SK-N-SH treated with all-trans-retinoic acid at 6 μM for 48 hours (cell line): ENCODE results near the gene HAP1.
A peak's percentile ranks its signal among the peaks of the same experiment; 100 is the strongest.

ENCODE experiments used
- ATAC-seq: fragments of 200-7000 bp; cut with Tn5 transposase; 3 replicates; pipeline ENCODE4 v1.9.1; 2020; ENCODE audit warnings: mild to moderate bottlenecking, moderate library complexity
- ARNTL ChIP-seq: fragments of 450-650 bp; formaldehyde crosslinking; IDR thresholded peaks from 2 replicates; pipeline ENCODE4 v1.5.0; 2020; ENCODE audit warnings: low read depth, mild to moderate bottlenecking, moderate library complexity, borderline replicate concordance
- BACH2 ChIP-seq: fragments of 250-450 bp; sonication (Bioruptor Pico); IDR thresholded peaks from 2 replicates; pipeline ENCODE4 v1.9.0; 2021; ENCODE audit warnings: mild to moderate bottlenecking, borderline replicate concordance
- CSDC2 ChIP-seq: fragments of 250-450 bp; sonication (Bioruptor Pico); IDR thresholded peaks from 2 replicates; pipeline ENCODE4 v1.5.0; 2020; ENCODE audit warnings: mild to moderate bottlenecking, moderate library complexity
- CSRNP3 ChIP-seq: fragments of 250-450 bp; sonication (Bioruptor Pico); IDR thresholded peaks from 2 replicates; pipeline ENCODE4 v1.5.1; 2021; ENCODE audit warnings: mild to moderate bottlenecking, moderate library complexity
- ESRRG ChIP-seq: fragments of 250-450 bp; sonication (Bioruptor Pico); IDR thresholded peaks from 2 replicates; pipeline ENCODE4 v1.6.1; 2021; ENCODE audit warnings: mild to moderate bottlenecking
- GLIS3 ChIP-seq: fragments of 250-450 bp; sonication (Bioruptor Pico); IDR thresholded peaks from 2 replicates; pipeline ENCODE4 v1.5.0; 2020; ENCODE audit warnings: mild to moderate bottlenecking, moderate library complexity
- OSR1 ChIP-seq: fragments of 250-450 bp; sonication (Bioruptor Pico); IDR thresholded peaks from 2 replicates; pipeline ENCODE4 v1.8.0; 2022; ENCODE audit warnings: moderate library complexity, mild to moderate bottlenecking, inconsistent platforms
- POU6F1 ChIP-seq: fragments of 250-450 bp; sonication (Bioruptor Pico); IDR thresholded peaks from 2 replicates; pipeline ENCODE4 v1.8.0; 2021; ENCODE audit warnings: low read depth, mild to moderate bottlenecking, moderate library complexity, borderline replicate concordance
- RARB ChIP-seq: fragments of 250-450 bp; sonication (Bioruptor Pico); IDR thresholded peaks from 2 replicates; pipeline ENCODE4 v1.8.0; 2021; ENCODE audit warnings: mild to moderate bottlenecking, moderate library complexity
- SNAI2 ChIP-seq: fragments of 250-450 bp; sonication (Bioruptor Pico); IDR thresholded peaks from 2 replicates; pipeline ENCODE4 v1.5.0; 2020; ENCODE audit warnings: mild to moderate bottlenecking, moderate library complexity
- TCF4 ChIP-seq: fragments of 250-450 bp; sonication (Bioruptor Pico); IDR thresholded peaks from 2 replicates; pipeline ENCODE4 v1.8.0; 2021; ENCODE audit warnings: mild to moderate bottlenecking, moderate library complexity, borderline replicate concordance
- TOX ChIP-seq: fragments of 250-450 bp; sonication (Bioruptor Pico); IDR thresholded peaks from 2 replicates; pipeline ENCODE4 v1.8.0; 2021; ENCODE audit warnings: mild to moderate bottlenecking, moderate library complexity, borderline replicate concordance
- TSHZ2 ChIP-seq: fragments of 250-450 bp; sonication (Bioruptor Pico); IDR thresholded peaks from 2 replicates; pipeline ENCODE4 v1.5.0; 2020; ENCODE audit warnings: mild to moderate bottlenecking, moderate library complexity
- ZC3H10 ChIP-seq: fragments of 250-450 bp; sonication (Bioruptor Pico); IDR thresholded peaks from 2 replicates; pipeline ENCODE4 v1.5.1; 2021; ENCODE audit warnings: mild to moderate bottlenecking, moderate library complexity
- ZFP3 ChIP-seq: fragments of 250-450 bp; sonication (Bioruptor Pico); IDR thresholded peaks from 2 replicates; pipeline ENCODE4 v1.5.0; 2020; ENCODE audit warnings: mild to moderate bottlenecking, moderate library complexity
- ZNF565 ChIP-seq: fragments of 450-650 bp; formaldehyde crosslinking; conservative IDR thresholded peaks from 2 replicates; pipeline ENCODE4 v1.5.0; 2020; ENCODE audit warnings: low read depth, mild to moderate bottlenecking, moderate library complexity
- ZNF70 ChIP-seq: fragments of 450-650 bp; formaldehyde crosslinking; IDR thresholded peaks from 2 replicates; pipeline ENCODE4 v1.5.0; 2020; ENCODE audit warnings: mild to moderate bottlenecking, moderate library complexity
- ZNF8 ChIP-seq: fragments of 450-650 bp; formaldehyde crosslinking; IDR thresholded peaks from 2 replicates; pipeline ENCODE4 v1.5.0; 2020; ENCODE audit warnings: mild to moderate bottlenecking, moderate library complexity
- TF ChIP-seq, protein P1 (sequence below): fragments of 250-450 bp; sonication (Bioruptor Pico); IDR thresholded peaks from 2 replicates; pipeline ENCODE4 v1.5.1; 2020; ENCODE audit warnings: low read depth, mild to moderate bottlenecking, moderate library complexity
- TF ChIP-seq, protein P2 (sequence below): fragments of 250-450 bp; sonication (Bioruptor Pico); IDR thresholded peaks from 2 replicates; pipeline ENCODE4 v1.8.0; 2020; ENCODE audit warnings: mild to moderate bottlenecking, moderate library complexity, borderline replicate concordance

Gene HAP1

DNA sequence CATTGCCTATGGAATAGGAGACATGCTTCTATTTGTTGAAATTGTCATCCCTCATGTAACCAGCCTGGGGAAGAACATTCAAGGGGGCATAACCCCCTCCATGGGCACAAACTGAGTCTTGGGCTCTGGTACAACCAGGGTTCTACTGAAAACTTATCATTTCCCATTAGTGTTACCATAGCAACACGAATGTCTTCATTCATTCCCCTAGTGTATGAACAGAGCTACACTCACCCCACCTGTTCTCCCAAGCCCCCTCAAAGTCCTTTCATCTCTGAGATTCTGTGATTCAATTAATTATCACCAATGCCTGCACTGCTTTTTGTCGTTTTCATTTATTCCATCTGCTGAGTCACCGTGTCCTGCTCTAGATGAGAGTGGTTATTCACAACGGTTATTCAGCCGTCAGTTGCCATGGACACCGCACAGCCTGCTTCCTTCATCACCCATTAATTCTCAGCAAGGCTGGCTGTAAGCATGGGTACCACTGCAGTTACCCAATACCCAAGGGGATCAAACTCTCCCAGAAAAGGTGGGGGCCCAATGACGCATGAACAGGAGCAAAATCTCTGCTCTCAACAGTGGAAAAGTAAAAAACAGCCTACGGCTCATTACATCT lies 23.9 kb downstream of the HAP1 start:
- TF ChIP-seq SNAI2 (0 out of 2 replicates have a peak, but pooled peaks have one; percentile 34), ZC3H10 (CRISPR knock-in tag) (no peak)
- peak; percentile 73 for ATAC-seq

- no peak for TF ChIP-seq BACH2 (CRISPR knock-in tag)
- TF ChIP-seq ZNF70 (CRISPR knock-in tag) = no peak
- TF ChIP-seq, protein P1, sequence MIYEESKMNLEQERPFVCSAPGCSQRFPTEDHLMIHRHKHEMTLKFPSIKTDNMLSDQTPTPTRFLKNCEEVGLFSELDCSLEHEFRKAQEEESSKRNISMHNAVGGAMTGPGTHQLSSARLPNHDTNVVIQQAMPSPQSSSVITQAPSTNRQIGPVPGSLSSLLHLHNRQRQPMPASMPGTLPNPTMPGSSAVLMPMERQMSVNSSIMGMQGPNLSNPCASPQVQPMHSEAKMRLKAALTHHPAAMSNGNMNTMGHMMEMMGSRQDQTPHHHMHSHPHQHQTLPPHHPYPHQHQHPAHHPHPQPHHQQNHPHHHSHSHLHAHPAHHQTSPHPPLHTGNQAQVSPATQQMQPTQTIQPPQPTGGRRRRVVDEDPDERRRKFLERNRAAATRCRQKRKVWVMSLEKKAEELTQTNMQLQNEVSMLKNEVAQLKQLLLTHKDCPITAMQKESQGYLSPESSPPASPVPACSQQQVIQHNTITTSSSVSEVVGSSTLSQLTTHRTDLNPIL = no peak
- no peak for TF ChIP-seq ZNF565 (CRISPR knock-in tag)
- no peak for TF ChIP-seq TOX (CRISPR knock-in tag)
- TF ChIP-seq ZFP3 (CRISPR knock-in tag) = no peak
- TF ChIP-seq TSHZ2 (CRISPR knock-in tag) = no peak
- no peak for TF ChIP-seq OSR1 (CRISPR knock-in tag)
- TF ChIP-seq RARB (CRISPR knock-in tag) = no peak
- TF ChIP-seq CSDC2 (CRISPR knock-in tag) = no peak
- no peak for TF ChIP-seq GLIS3 (CRISPR knock-in tag)
- no peak for TF ChIP-seq ZC3H10 (CRISPR knock-in tag)
- TF ChIP-seq POU6F1 (CRISPR knock-in tag) = no peak
- TF ChIP-seq CSRNP3 (CRISPR knock-in tag) = no peak
- no peak for TF ChIP-seq ARNTL
- no peak for TF ChIP-seq TCF4 (CRISPR knock-in tag)
- no peak for TF ChIP-seq SNAI2
- TF ChIP-seq ESRRG (CRISPR knock-in tag) = no peak
- TF ChIP-seq, all 23 proteins: peak for 0
- no peak for ATAC-seq
Measured at GRCh38 chr17:41707803-41708669, 26.4 kb downstream of the HAP1 start.

GRCh38 chr17:41705271-41705991 lies 29.0 kb downstream of the HAP1 start:
- peak; percentile 68 for ATAC-seq
- no peak for TF ChIP-seq ZNF8 (CRISPR knock-in tag)
- no peak for TF ChIP-seq ZNF70 (CRISPR knock-in tag)
- TF ChIP-seq CSRNP3 (CRISPR knock-in tag) = no peak
- no peak for TF ChIP-seq POU6F1 (CRISPR knock-in tag)
- TF ChIP-seq CSDC2 (CRISPR knock-in tag) = no peak
- TF ChIP-seq, protein P2, sequence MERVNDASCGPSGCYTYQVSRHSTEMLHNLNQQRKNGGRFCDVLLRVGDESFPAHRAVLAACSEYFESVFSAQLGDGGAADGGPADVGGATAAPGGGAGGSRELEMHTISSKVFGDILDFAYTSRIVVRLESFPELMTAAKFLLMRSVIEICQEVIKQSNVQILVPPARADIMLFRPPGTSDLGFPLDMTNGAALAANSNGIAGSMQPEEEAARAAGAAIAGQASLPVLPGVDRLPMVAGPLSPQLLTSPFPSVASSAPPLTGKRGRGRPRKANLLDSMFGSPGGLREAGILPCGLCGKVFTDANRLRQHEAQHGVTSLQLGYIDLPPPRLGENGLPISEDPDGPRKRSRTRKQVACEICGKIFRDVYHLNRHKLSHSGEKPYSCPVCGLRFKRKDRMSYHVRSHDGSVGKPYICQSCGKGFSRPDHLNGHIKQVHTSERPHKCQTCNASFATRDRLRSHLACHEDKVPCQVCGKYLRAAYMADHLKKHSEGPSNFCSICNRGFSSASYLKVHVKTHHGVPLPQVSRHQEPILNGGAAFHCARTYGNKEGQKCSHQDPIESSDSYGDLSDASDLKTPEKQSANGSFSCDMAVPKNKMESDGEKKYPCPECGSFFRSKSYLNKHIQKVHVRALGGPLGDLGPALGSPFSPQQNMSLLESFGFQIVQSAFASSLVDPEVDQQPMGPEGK = no peak
- TF ChIP-seq RARB (CRISPR knock-in tag) = no peak
- no peak for TF ChIP-seq ZC3H10 (CRISPR knock-in tag)
